ENCODE data around the gene ZNF280C.

Gene ZNF280C

GRCh38 chrX:130228871-130229270 is 39.8 kb downstream of the ZNF280C start:
- Histone ChIP-seq H3K27me3 (ENCODE audit: control insufficient read depth, insufficient read depth, low read length) (no peaks in the 10 kb centered on the region), H3K4me2 (ENCODE audit: low read length) (no peak overlapping the region), H3K4me3 (ENCODE audit: low read depth, low read length) (no peak overlapping the region)

GRCh38 chrX:130224810-130225209 is 43.9 kb downstream of the ZNF280C start:
- Histone ChIP-seq H3K27ac (no peak overlapping the region), H3K36me3 (ENCODE audit: control insufficient read depth, insufficient read depth, low read length) (no peaks in the 10 kb centered on the region), H3K9ac (no peak overlapping the region), H3K4me2 (ENCODE audit: low read length) (no peak overlapping the region), H3K79me2 (no peaks in the 10 kb centered on the region), H3K4me3 (ENCODE audit: low read depth, low read length) (no peak overlapping the region), H3K9me3 (ENCODE audit: control insufficient read depth, low read length) (no peaks in the 10 kb centered on the region), H3K27me3 (ENCODE audit: control insufficient read depth, insufficient read depth, low read length) (no peaks in the 10 kb centered on the region), H3K4me1 (no peaks in the 10 kb centered on the region), H2AFZ (no peak overlapping the region)
- TF ChIP-seq CTCF (IDR thresholded peaks at IDR 0.05), result no peak

More at GRCh38 chrX:130228871-130229270, 39.8 kb downstream of the ZNF280C start:
- H3K4me1 ChIP-seq, result no peaks in the 10 kb centered on the region
- H3K27ac ChIP-seq, result no peak overlapping the region
- no peak overlapping the region for H3K9ac ChIP-seq
- no peak overlapping the region for H2AFZ ChIP-seq
- H3K36me3 ChIP-seq (ENCODE audit: control insufficient read depth, insufficient read depth, low read length), result no peaks in the 10 kb centered on the region
- H3K9me3 ChIP-seq (ENCODE audit: control insufficient read depth, low read length), result no peaks in the 10 kb centered on the region
- no peaks in the 10 kb centered on the region for H3K79me2 ChIP-seq
- no peak for TF ChIP-seq CTCF (IDR thresholded peaks at IDR 0.05)

- H3K27ac ChIP-seq, result no peak overlapping the region
- H2AFZ ChIP-seq, result no peak overlapping the region
- no peak for TF ChIP-seq CTCF (IDR thresholded peaks at IDR 0.05)
- H3K79me2 ChIP-seq, result no peaks in the 10 kb centered on the region
- no peaks in the 10 kb centered on the region for H3K27me3 ChIP-seq (ENCODE audit: control insufficient read depth, insufficient read depth, low read length)
- H3K9ac ChIP-seq, result no peak overlapping the region
- H3K4me3 ChIP-seq (ENCODE audit: low read depth, low read length), result no peak overlapping the region
- no peaks in the 10 kb centered on the region for H3K36me3 ChIP-seq (ENCODE audit: control insufficient read depth, insufficient read depth, low read length)
- no peaks in the 10 kb centered on the region for H3K9me3 ChIP-seq (ENCODE audit: control insufficient read depth, low read length)
- no peaks in the 10 kb centered on the region for H3K4me1 ChIP-seq
- H3K4me2 ChIP-seq (ENCODE audit: low read length), result no peak overlapping the region
Measured at GRCh38 chrX:130216320-130216719, 52.4 kb downstream of the ZNF280C start.

GRCh38 chrX:130213376-130213775 is 55.3 kb downstream of the ZNF280C start:
- Histone ChIP-seq H3K4me2 (ENCODE audit: low read length) (no peak overlapping the region), H3K27ac (no peak overlapping the region), H3K4me3 (ENCODE audit: low read depth, low read length) (no peak overlapping the region), H3K79me2 (no peaks in the 10 kb centered on the region), H2AFZ (no peak overlapping the region), H3K9me3 (ENCODE audit: control insufficient read depth, low read length) (no peaks in the 10 kb centered on the region), H3K4me1 (no peaks in the 10 kb centered on the region), H3K9ac (no peak overlapping the region), H3K27me3 (ENCODE audit: control insufficient read depth, insufficient read depth, low read length) (no peaks in the 10 kb centered on the region), H3K36me3 (ENCODE audit: control insufficient read depth, insufficient read depth, low read length) (no peaks in the 10 kb centered on the region)
- TF ChIP-seq CTCF (IDR thresholded peaks at IDR 0.05), result no peak

- TF ChIP-seq CTCF (IDR thresholded peaks at IDR 0.05), result no peak
- H3K36me3 ChIP-seq (ENCODE audit: control insufficient read depth, insufficient read depth, low read length), result no peaks in the 10 kb centered on the region
- H3K4me3 ChIP-seq (ENCODE audit: low read depth, low read length), result no peak overlapping the region
- H2AFZ ChIP-seq, result no peak overlapping the region
- no peak overlapping the region for H3K27ac ChIP-seq
- H3K9me3 ChIP-seq (ENCODE audit: control insufficient read depth, low read length), result no peaks in the 10 kb centered on the region
- H3K9ac ChIP-seq, result no peak overlapping the region
- no peak overlapping the region for H3K4me2 ChIP-seq (ENCODE audit: low read length)
- H3K79me2 ChIP-seq, result no peaks in the 10 kb centered on the region
- no peaks in the 10 kb centered on the region for H3K4me1 ChIP-seq
- H3K27me3 ChIP-seq (ENCODE audit: control insufficient read depth, insufficient read depth, low read length), result no peaks in the 10 kb centered on the region
Measured at GRCh38 chrX:130212371-130212770, 56.3 kb downstream of the ZNF280C start.

Measured in parathyroid adenoma (tissue), 2 donors.